Activated gamma-delta T cell treated with Interleukin-2 at 50 U/mL for 16 hours (primary cell): ENCODE measurements around the gene PAIP2B.

Experiments
- DNase-seq: peaks from one replicate; pipeline ENCODE4 v3.0.0-alpha.2; 2020

PAIP2B gene

GRCh38 chr2:71150082-71150816 is 76.7 kb downstream of the PAIP2B start:
- DNase-seq = no peak

GRCh38 chr2:71148506-71149063 is 78.3 kb downstream of the PAIP2B start:
- no peak for DNase-seq

DNA sequence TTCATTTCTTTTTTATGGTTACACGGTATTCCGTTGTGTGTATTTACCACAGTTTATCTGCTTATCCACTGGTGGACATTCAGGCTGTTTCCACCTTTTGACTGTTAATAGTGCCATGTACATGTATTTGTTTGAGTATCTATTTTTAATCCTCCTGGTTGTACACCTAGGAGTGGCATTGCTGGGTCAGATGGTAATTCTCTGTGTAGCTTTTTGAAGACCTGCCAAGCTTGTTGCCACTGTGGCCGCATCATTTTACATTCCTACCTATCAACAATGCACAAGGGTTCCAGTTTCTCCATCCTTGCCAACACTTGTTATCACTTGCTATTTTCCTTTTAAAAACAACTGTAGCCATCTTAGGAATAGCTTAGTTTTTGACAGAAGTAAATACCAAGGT is 83.1 kb downstream of the PAIP2B start:
- no peak for DNase-seq

GRCh38 chr2:71136174-71136573 is 90.7 kb downstream of the PAIP2B start:
- DNase-seq = no peak

DNA sequence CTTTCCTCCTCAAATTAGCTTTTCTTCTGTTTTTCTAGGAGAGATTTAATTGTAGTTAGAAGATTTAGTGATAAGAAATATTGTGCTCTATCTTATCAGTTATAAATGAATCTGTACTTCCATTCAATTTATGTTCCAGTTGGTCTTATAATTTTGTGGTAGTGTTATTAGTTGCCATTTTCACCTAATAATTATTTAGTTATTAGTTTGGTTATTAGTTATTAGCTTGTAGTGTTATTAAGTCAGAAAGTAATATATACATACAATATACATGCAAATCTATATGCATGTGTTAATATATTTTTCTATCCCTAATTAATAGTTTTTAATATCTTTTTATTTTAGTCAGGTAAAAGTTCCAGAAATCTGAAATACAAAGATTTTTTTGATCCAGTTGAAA is 93.3 kb downstream of the PAIP2B start:
- no peak for DNase-seq
